ENCODE results near the gene ITGA11. TPM values are rescaled to one million over a fixed set of nuclear protein-coding genes. Genes with fewer than 3 reads are reported as not detected.

ITGA11 gene
- total and polyA plus RNA-seq, 2 of the 4 experiments (the other 2 are of a cell fraction): 4.1 to 6.6 TPM

DNA sequence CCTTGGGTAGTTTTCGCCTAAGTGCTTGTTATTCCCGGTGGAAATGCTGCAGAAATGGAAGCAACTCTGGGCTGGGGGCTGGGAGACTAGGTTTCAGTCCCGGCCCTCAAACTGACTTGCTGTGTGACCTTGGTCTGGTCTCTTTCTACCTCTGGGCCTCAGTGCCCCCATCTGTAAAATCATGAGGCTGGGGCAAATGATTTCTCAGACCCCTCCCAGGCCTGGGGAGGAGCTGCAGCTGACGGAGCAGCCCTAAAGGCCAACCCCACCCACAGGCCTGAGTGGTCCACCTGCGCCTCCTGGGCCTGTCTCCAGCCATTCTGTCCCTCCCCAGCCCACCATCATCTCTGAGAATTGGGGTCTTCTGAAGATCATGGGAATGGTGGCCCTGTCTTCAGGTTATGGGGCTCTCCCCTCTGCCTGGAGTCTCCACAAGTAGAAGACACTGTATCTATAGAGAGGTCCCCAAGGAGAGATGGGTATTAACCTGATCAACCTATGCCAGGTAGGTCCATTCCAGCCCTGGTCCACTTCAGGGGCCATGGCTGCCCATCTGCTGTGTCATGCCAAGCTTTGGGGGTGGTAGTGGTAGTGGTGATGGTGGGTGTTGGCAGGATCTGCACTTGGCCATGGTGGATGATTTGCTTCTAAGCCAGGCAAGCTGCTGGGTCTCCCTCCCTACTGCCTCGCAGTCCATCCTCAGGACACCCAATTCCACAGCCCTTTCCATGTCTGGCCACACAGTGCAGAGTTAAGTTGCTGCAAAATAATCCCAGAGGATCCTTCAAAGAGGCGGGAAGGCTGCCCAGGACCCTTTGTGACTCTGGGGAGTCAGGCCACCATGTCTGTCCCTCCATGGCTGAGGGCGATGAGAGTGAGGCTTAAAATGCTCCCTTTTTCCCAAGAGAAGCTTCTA lies 46.0 kb downstream of the ITGA11 start:
- no peak for DNase-seq
- no peak overlapping the region for H3K27ac ChIP-seq (ENCODE audit: insufficient read depth, low read length)
- H3K4ac ChIP-seq (ENCODE audit: low read depth, low read length): peak overlapping the region; percentile 82
- peak overlapping the region; percentile 87 for H2AK5ac ChIP-seq (ENCODE audit: low read depth, low read length)
- H3K23ac ChIP-seq (ENCODE audit: low read depth, low read length): peak overlapping the region; percentile 48; the same call in 1 of the 2 replicates
- POLR2A ChIA-PET (ENCODE audit: unreplicated experiment): no interaction called here
- intact Hi-C loops (cut with micrococcal nuclease): no loop called here
- peak overlapping the region; percentile 82; the same call in 1 of the 3 replicates for H2BK15ac ChIP-seq (ENCODE audit: low read depth, low read length)
- H2AFZ ChIP-seq (replicated peaks; ENCODE audit: low read length, poor library complexity): no peak overlapping the region
- no peaks in the 10 kb centered on the region for H3K27me3 ChIP-seq (ENCODE audit: control insufficient read depth, insufficient read depth, low read length)
- H3K14ac ChIP-seq (replicated peaks; ENCODE audit: low read depth, low read length): peak overlapping the region; percentile 83; the same call in 1 of the 2 replicates
- in situ Hi-C loops (cut with MboI; ENCODE audit: low sequenced_read_pairs): no loop called here
- peak overlapping the region; percentile 86 for H2BK20ac ChIP-seq (ENCODE audit: low read depth, low read length)
- peak overlapping the region; percentile 50 to 89; a peak in 2 of 4 replicates for H4K8ac ChIP-seq (ENCODE audit: low read depth in 2 of 2, low read length in 2 of 2)
- peaks cover 3% of the 10 kb centered on the region; the same call in 1 of the 2 replicates for H4K20me1 ChIP-seq (ENCODE audit: insufficient read depth, low read length)
- H2BK120ac ChIP-seq (ENCODE audit: low read depth, low read length): peak overlapping the region; percentile 94
- BruUV-seq (replicated peaks): no TSS peak
- H3K4me3 ChIP-seq (ENCODE audit: insufficient read depth, low read depth, low read length): no peak overlapping the region
- H3K9me3 ChIP-seq (ENCODE audit: control insufficient read depth, insufficient read depth, low read length): no peaks in the 10 kb centered on the region
- no peak for ATAC-seq (ENCODE audit: low read depth)
- no peak overlapping the region for H3K9ac ChIP-seq (ENCODE audit: low read depth, low read length)
- peak overlapping the region; percentile 22 for H2AK9ac ChIP-seq (replicated peaks; ENCODE audit: low read depth, low read length, poor library complexity)
- H3K36me3 ChIP-seq (ENCODE audit: control insufficient read depth, insufficient read depth, low read length): no peaks in the 10 kb centered on the region
- peak overlapping the region; percentile 6; the same call in 1 of the 2 replicates for H3K18ac ChIP-seq (ENCODE audit: low read depth, low read length)
- H4K91ac ChIP-seq (ENCODE audit: insufficient read depth, low read depth, low read length): peak overlapping the region; percentile 45
- no peak overlapping the region for H2BK5ac ChIP-seq (ENCODE audit: low read depth, low read length, poor library complexity, severe bottlenecking)
- 85% methylated on average over 4 of the region's 8 CpGs; no CpG with 5 or more reads in 1 of the 2 experiments for WGBS, 2 experiments (ENCODE audit: extremely low coverage in 2 of 2, insufficient read length in 1 of 2)
- dilution Hi-C loops (cut with HindIII; ENCODE audit: low sequenced_read_pairs, unreplicated experiment): no loop called here
- H4K5ac ChIP-seq (ENCODE audit: low read depth, low read length): no peak overlapping the region
- peaks cover 40% of the 10 kb centered on the region for H3K4me1 ChIP-seq (ENCODE audit: control insufficient read depth, insufficient read depth, low read length)
- peaks cover 47% of the 10 kb centered on the region for H3K9me1 ChIP-seq (ENCODE audit: insufficient read depth, low read length)
- H3K4me2 ChIP-seq (ENCODE audit: low read depth, low read length): no peak overlapping the region
- CTCF ChIA-PET: no interaction called here
- H3K56ac ChIP-seq (ENCODE audit: extremely low read depth, insufficient read depth, low read length): no peak overlapping the region
- H3K79me1 ChIP-seq (ENCODE audit: low read depth in 1 of 2, low read length in 2 of 2): peaks cover 0 to 52% of the 10 kb centered on the region in 2 experiments; a peak in 2 of 4 replicates
- TF ChIP-seq BHLHE40 (IDR thresholded peaks at IDR 0.05; ENCODE audit: low read depth, low read length): no peak
- no peak for TF ChIP-seq RAD21 (IDR thresholded peaks at IDR 0.05; ENCODE audit: low read length)
- no peak for TF ChIP-seq POLR2A (IDR thresholded peaks at IDR 0.05; ENCODE audit: low read depth, low read length)
- TF ChIP-seq MXI1 (IDR thresholded peaks at IDR 0.05; ENCODE audit: borderline replicate concordance, low read depth, low read length): no peak
- TF ChIP-seq CTCF (conservative IDR thresholded peaks at IDR 0.05; ENCODE audit: low read depth, low read length): no peak
- no peak for TF ChIP-seq NFE2L2 (IDR thresholded peaks at IDR 0.05; ENCODE audit: low read depth, low read length)
- TF ChIP-seq RCOR1 (IDR thresholded peaks at IDR 0.05; ENCODE audit: insufficient replicate concordance, low read length): no peak
- no peak for TF ChIP-seq USF2 (IDR thresholded peaks at IDR 0.05; ENCODE audit: low read depth, low read length)
- no peak for TF ChIP-seq RFX5 (IDR thresholded peaks at IDR 0.05; ENCODE audit: low read depth, low read length)
- no peak for TF ChIP-seq MAZ (IDR thresholded peaks at IDR 0.05; ENCODE audit: borderline replicate concordance, low read depth, low read length)
- TF ChIP-seq FOS (IDR thresholded peaks at IDR 0.05; ENCODE audit: low read depth, low read length): no peak
- no peak for TF ChIP-seq SMC3 (IDR thresholded peaks at IDR 0.05; ENCODE audit: low read depth, low read length)
- TF ChIP-seq, protein P1, sequence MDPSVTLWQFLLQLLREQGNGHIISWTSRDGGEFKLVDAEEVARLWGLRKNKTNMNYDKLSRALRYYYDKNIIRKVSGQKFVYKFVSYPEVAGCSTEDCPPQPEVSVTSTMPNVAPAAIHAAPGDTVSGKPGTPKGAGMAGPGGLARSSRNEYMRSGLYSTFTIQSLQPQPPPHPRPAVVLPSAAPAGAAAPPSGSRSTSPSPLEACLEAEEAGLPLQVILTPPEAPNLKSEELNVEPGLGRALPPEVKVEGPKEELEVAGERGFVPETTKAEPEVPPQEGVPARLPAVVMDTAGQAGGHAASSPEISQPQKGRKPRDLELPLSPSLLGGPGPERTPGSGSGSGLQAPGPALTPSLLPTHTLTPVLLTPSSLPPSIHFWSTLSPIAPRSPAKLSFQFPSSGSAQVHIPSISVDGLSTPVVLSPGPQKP (IDR thresholded peaks at IDR 0.05; ENCODE audit: borderline replicate concordance, low read depth, low read length): no peak
- no peak for TF ChIP-seq MAFK (IDR thresholded peaks at IDR 0.05; ENCODE audit: low read depth, low read length)

Data from IMR-90 (cell line).